Measurements from ENCODE around the gene DLG2. TPM values are rescaled to one million over a fixed set of nuclear protein-coding genes. Genes with fewer than 3 reads are reported as not detected.

The DLG2 gene
- total and polyA plus RNA-seq, 2 of the 8 experiments (the other 6 are each of a cell fraction or from before 2014, with no cell fraction given), result 1.7 to 14.3 TPM

DNA sequence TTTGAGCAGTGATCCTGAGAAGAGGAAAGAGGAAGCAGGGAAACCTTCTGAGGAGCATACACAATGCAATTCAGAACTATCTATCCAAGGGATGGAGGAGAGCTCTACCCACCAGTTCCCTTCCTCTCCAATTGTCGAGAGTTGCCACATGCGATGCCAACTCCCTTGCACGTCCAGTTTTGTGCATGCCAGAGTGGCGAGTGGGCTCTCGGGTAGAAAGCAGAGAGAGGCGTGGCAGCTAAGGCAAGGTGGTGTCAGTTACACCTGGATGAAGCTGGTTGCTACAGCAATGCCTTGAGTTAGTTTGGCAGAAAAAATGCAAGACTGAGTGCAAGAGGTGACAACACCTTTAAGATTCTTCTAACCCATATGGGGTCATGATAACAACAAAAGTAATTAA lies 1920.6 kb downstream of the DLG2 start:
- H3K18ac ChIP-seq (ENCODE audit: extremely low read depth, low read length), result no peak overlapping the region
- POLR2A ChIA-PET (ENCODE audit: partially characterized antibody), result interaction anchor here (1.0 kb wide), 1 partner anchor 13 kb away, joined by 3 read pairs; no protein-coding TSS in a partner anchor
- DNase-seq (ENCODE audit: low read depth in 1 of 2, low spot score in 2 of 2), result no peak
- no peak overlapping the region for H3K4me2 ChIP-seq (ENCODE audit: insufficient read depth in 1 of 2, low read depth in 2 of 2, low read length in 2 of 2)
- H4K20me1 ChIP-seq (replicated peaks in 1 of 2; ENCODE audit: control insufficient read depth in 1 of 2, insufficient read depth in 2 of 2, low read length in 2 of 2), result no peaks in the 10 kb centered on the region
- H3K23ac ChIP-seq (ENCODE audit: insufficient read length), result no peak overlapping the region
- H3K9me3 ChIP-seq (ENCODE audit: insufficient read depth in 2 of 2, low read depth in 1 of 2, low read length in 1 of 2), result no peaks in the 10 kb centered on the region
- FAIRE-seq, result no peak
- H3K79me1 ChIP-seq (ENCODE audit: low read depth, low read length), result no peaks in the 10 kb centered on the region
- H2BK12ac ChIP-seq (ENCODE audit: low read depth, low read length), result no peak overlapping the region
- no peak overlapping the region for H2AK5ac ChIP-seq (ENCODE audit: low read depth, low read length)
- no peaks in the 10 kb centered on the region for H3K23me2 ChIP-seq (ENCODE audit: low read depth, low read length)
- H3K36me3 ChIP-seq (ENCODE audit: control insufficient read depth in 2 of 4, insufficient read depth in 4 of 4, low read length in 3 of 4), result no peaks in the 10 kb centered on the region
- H4K8ac ChIP-seq (ENCODE audit: extremely low read depth, insufficient read depth, low read length), result no peak overlapping the region
- H2AFZ ChIP-seq (ENCODE audit: low read length), result no peak overlapping the region
- no peak overlapping the region for H3K56ac ChIP-seq (replicated peaks; ENCODE audit: insufficient read length, low read depth, low read length)
- no peak overlapping the region for H2BK20ac ChIP-seq (ENCODE audit: low read length)
- no peak overlapping the region for H4K5ac ChIP-seq (ENCODE audit: insufficient read length, low read depth, low read length)
- no peak overlapping the region for H2BK15ac ChIP-seq (ENCODE audit: low read length)
- H3K14ac ChIP-seq (ENCODE audit: insufficient read length), result no peak overlapping the region
- H3K9ac ChIP-seq (replicated peaks in 1 of 4; ENCODE audit: extremely low read depth in 1 of 4, low read depth in 3 of 4, low read length in 3 of 4), result no peak overlapping the region
- no peak overlapping the region for H3K4me3 ChIP-seq (ENCODE audit: extremely low read depth in 1 of 4, insufficient read depth in 2 of 4, low read depth in 3 of 4, low read length in 4 of 4)
- no peak overlapping the region for H3K4ac ChIP-seq (replicated peaks; ENCODE audit: insufficient read length, low read depth, low read length)
- no peaks in the 10 kb centered on the region for H3K4me1 ChIP-seq (replicated peaks in 1 of 4; ENCODE audit: control insufficient read depth in 3 of 4, insufficient read depth in 4 of 4, low read length in 3 of 4)
- TF ChIP-seq CBX5 (IDR thresholded peaks at IDR 0.05; ENCODE audit: low read depth, low read length) (no peak), RFX5 (IDR thresholded peaks at IDR 0.05; ENCODE audit: borderline replicate concordance, low read depth, low read length) (no peak)
- no peaks in the 10 kb centered on the region for H3K27me3 ChIP-seq (replicated peaks in 1 of 4; ENCODE audit: control insufficient read depth in 3 of 4, extremely low read depth in 1 of 4, insufficient read depth in 3 of 4, low read length in 3 of 4)
- H2BK5ac ChIP-seq (ENCODE audit: low read depth, low read length), result no peak overlapping the region
- WGBS, 2 experiments (ENCODE audit: extremely low coverage in 1 of 2, insufficient coverage in 1 of 2, insufficient read length in 1 of 2, insufficient replicate concordance in 2 of 2, low coverage in 1 of 2, low lambda C conversion rate in 2 of 2, missing lambda C conversion rate in 1 of 2), result 84% methylated on average over 6 of the region's 6 CpGs; no CpG with 5 or more reads in 1 of the 2 experiments
- no peak overlapping the region for H3K27ac ChIP-seq (ENCODE audit: low read depth, low read length)
- no peak overlapping the region for H2BK120ac ChIP-seq (replicated peaks; ENCODE audit: low read depth, low read length)
- H3K79me2 ChIP-seq (ENCODE audit: control insufficient read depth in 1 of 2, insufficient read depth in 2 of 2, low read length in 2 of 2), result no peaks in the 10 kb centered on the region
- no peak overlapping the region for H4K91ac ChIP-seq (replicated peaks; ENCODE audit: insufficient read length, low read length)
- CTCF ChIA-PET (ENCODE audit: partially characterized antibody), result interaction anchor here (2.9 kb wide), 1 partner anchor 113 kb away, joined by 12 read pairs; no protein-coding TSS in a partner anchor
